Measurements from ENCODE around the gene EIF4G3.
A peak's percentile ranks its signal among the peaks of the same experiment; 100 is the strongest.
"Not testable (repeated sequence)": the region's sequence is repeated elsewhere in the genome, so short reads cannot be mapped to it uniquely, and the experiment has no call there.

EIF4G3 gene

GRCh38 chr1:21060523-21060922 lies 116.2 kb downstream of the EIF4G3 start:
- no peak for DNase-seq

GRCh38 chr1:21059021-21059420 lies 117.7 kb downstream of the EIF4G3 start:
- DNase-seq: no peak

GRCh38 chr1:21058035-21058793 lies 118.5 kb downstream of the EIF4G3 start:
- DNase-seq: no peak

- not testable (repeated sequence) for DNase-seq
Observed at GRCh38 chr1:21053189-21053928, 123.3 kb downstream of the EIF4G3 start.

- no peak for DNase-seq
Observed at GRCh38 chr1:21052034-21052433, 124.7 kb downstream of the EIF4G3 start.

- DNase-seq: no peak
Observed at GRCh38 chr1:21051177-21051825, 125.4 kb downstream of the EIF4G3 start.

- DNase-seq: no peak
Observed at GRCh38 chr1:21050031-21050430, 126.7 kb downstream of the EIF4G3 start.

GRCh38 chr1:21048462-21048861 lies 128.2 kb downstream of the EIF4G3 start:
- no peak for DNase-seq

- DNase-seq: peak; percentile 8
Observed at GRCh38 chr1:21046132-21046531, 130.6 kb downstream of the EIF4G3 start.

- no peak for DNase-seq
Observed at GRCh38 chr1:21045351-21045750, 131.3 kb downstream of the EIF4G3 start.

- DNase-seq: no peak
Observed at GRCh38 chr1:21042929-21043605, 133.6 kb downstream of the EIF4G3 start.

GRCh38 chr1:21041541-21041940 lies 135.2 kb downstream of the EIF4G3 start:
- DNase-seq: no peak

- no peak for DNase-seq
Observed at GRCh38 chr1:21037091-21037490, 139.6 kb downstream of the EIF4G3 start.

GRCh38 chr1:21035794-21036193 lies 140.9 kb downstream of the EIF4G3 start:
- DNase-seq: no peak

- DNase-seq: no peak
Observed at GRCh38 chr1:21034725-21035628, 141.7 kb downstream of the EIF4G3 start.

GRCh38 chr1:21032741-21033140 lies 144.0 kb downstream of the EIF4G3 start:
- DNase-seq: no peak

- no peak for DNase-seq
Observed at GRCh38 chr1:21030181-21030580, 146.5 kb downstream of the EIF4G3 start.

- DNase-seq: no peak
Observed at GRCh38 chr1:21028520-21029145, 148.1 kb downstream of the EIF4G3 start.

- DNase-seq: no peak
Observed at GRCh38 chr1:21027805-21028204, 148.9 kb downstream of the EIF4G3 start.

GRCh38 chr1:21024918-21025317 lies 151.8 kb downstream of the EIF4G3 start:
- DNase-seq: no peak

- not testable (repeated sequence) for DNase-seq
Observed at GRCh38 chr1:21024136-21024896, 152.4 kb downstream of the EIF4G3 start.
